ENCODE data around the gene SPATA32. TPM values are rescaled to one million over a fixed set of nuclear protein-coding genes. Genes with fewer than 3 reads are reported as not detected.

Gene SPATA32
- total RNA-seq, 1 donor from 2014 or later, result not detected

DNA sequence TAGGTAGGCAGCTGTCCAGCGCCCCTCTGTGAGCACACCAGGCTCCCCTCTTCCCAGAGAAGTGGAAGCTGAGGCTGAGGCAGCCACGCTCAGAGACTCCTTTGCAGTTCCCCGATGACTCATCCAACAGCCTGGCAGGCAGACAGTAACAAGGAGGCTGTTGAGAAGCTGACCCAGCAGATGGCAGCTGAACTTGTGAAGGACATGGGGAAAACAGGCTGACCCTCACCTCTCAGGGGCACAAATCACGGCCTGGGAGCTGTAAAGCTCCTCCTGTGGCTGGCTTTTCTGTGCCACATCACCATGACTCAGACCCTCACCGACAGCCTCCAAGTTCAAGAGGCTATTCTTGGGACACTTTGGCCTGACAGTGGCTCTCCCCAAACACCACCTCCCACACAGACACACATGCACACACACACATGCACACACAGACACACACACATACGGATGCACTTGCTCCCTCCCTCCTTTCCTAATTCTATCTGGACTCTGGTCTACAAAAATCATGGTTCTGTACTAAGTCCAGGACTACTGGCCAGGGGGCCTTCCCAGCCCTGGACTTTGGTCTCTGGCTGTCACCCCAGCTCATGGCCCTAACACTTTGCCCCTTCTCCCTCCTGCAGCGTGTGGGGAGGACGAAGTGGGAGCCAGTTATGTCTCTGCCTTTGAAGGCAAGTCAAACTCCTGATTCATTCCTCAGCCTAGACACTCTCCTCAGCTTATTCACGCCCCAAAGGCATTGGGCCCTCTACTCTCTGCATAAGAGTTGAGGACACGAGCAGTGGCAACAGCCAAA is 31.7 kb upstream of the SPATA32 start:
- Mint-ChIP-seq H3K36me3 (ENCODE audit: unreplicated experiment) (no peaks in the 10 kb centered on the region), H3K27ac (ENCODE audit: unreplicated experiment) (peak overlapping the region; percentile 92), H3K4me3 (ENCODE audit: unreplicated experiment) (no peak overlapping the region), H3K9me3 (ENCODE audit: unreplicated experiment) (peaks cover 5% of the 10 kb centered on the region), H3K27me3 (ENCODE audit: unreplicated experiment) (peaks cover 2% of the 10 kb centered on the region), H3K4me1 (ENCODE audit: low read depth, unreplicated experiment) (peaks cover 35% of the 10 kb centered on the region)
- peak; percentile 50 for DNase-seq
- TF ChIP-seq, protein P1, sequence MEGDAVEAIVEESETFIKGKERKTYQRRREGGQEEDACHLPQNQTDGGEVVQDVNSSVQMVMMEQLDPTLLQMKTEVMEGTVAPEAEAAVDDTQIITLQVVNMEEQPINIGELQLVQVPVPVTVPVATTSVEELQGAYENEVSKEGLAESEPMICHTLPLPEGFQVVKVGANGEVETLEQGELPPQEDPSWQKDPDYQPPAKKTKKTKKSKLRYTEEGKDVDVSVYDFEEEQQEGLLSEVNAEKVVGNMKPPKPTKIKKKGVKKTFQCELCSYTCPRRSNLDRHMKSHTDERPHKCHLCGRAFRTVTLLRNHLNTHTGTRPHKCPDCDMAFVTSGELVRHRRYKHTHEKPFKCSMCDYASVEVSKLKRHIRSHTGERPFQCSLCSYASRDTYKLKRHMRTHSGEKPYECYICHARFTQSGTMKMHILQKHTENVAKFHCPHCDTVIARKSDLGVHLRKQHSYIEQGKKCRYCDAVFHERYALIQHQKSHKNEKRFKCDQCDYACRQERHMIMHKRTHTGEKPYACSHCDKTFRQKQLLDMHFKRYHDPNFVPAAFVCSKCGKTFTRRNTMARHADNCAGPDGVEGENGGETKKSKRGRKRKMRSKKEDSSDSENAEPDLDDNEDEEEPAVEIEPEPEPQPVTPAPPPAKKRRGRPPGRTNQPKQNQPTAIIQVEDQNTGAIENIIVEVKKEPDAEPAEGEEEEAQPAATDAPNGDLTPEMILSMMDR (IDR thresholded peaks at IDR 0.05; ENCODE audit: partially characterized antibody, unreplicated experiment), result no peak

DNA sequence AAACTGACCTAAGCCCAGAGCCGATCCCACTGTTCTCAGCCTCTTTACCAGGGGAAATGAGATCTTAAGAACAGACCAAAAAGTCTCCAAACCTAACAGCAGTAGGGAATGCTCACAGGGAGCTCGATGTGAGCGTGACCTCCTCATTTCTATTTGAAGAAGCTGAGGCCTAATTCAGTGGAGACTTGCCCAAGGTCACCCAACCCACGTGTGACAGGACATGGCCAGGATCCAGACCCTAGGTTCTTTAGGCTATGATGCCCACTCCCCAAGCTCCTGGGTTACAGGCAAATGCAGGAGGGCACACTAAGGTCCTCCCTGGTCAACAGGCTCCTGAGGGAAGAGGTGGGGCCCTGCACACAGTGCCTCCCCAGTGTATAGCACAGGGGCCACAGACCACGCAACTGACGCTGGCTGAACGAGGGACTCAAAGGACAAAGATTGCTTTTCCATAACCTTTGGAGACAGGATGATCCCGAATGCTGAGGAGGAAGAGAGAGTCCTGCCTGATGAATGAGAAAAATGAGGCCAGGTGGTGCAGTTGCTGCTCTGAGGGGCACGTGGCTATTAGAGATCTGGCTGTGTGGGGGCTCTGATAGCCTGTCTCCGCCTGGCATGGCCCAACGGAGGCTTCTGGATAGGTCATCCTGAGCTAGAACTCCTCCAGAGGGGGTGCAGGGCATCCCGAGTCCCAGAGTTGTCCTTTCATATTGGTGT is 31.0 kb upstream of the SPATA32 start:
- H3K36me3 Mint-ChIP-seq (ENCODE audit: unreplicated experiment), result no peaks in the 10 kb centered on the region
- TF ChIP-seq, protein P1 (IDR thresholded peaks at IDR 0.05; ENCODE audit: partially characterized antibody, unreplicated experiment), result no peak
- peak overlapping the region; percentile 34 for H3K4me3 Mint-ChIP-seq (ENCODE audit: unreplicated experiment)
- H3K27ac Mint-ChIP-seq (ENCODE audit: unreplicated experiment), result peak overlapping the region; percentile 92
- H3K27me3 Mint-ChIP-seq (ENCODE audit: unreplicated experiment), result no peaks in the 10 kb centered on the region
- no peak for DNase-seq
- H3K9me3 Mint-ChIP-seq (ENCODE audit: unreplicated experiment), result peaks cover 5% of the 10 kb centered on the region
- peaks cover 30% of the 10 kb centered on the region for H3K4me1 Mint-ChIP-seq (ENCODE audit: low read depth, unreplicated experiment)

DNA sequence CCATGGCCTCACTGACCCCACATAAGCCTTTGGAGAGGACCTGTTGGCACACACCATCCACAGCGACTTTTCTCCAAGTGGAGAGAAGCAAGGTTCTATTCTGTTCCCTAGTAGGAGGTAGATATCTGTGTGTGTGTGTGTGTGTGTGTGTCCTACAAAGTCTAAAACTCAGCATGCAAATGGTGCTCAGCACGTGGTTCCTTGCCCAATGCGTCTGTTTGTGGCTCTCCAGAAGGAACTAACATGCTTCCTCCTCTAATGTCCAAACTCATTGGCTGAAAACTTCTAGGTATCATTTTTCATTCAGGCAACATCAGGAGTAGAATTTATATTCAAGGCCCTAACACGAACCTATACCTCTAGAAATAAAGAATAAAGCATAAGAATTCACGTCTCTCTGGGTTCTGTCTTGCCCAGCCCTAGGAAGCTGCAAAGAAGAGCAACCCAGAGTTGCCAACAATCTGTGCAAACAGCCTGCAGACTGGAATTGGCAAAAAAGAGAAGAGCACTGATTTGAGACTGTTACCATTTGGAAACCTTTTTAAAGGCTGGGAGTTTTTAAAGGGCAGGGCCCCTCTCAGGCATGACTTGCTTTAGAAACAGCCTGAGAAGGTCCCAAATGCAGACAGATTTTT is 29.4 kb upstream of the SPATA32 start:
- TF ChIP-seq, protein P1 (IDR thresholded peaks at IDR 0.05; ENCODE audit: partially characterized antibody, unreplicated experiment), result no peak
- no peak overlapping the region for H3K4me3 Mint-ChIP-seq (ENCODE audit: unreplicated experiment)
- H3K9me3 Mint-ChIP-seq (ENCODE audit: unreplicated experiment), result peaks cover 6% of the 10 kb centered on the region
- no peaks in the 10 kb centered on the region for H3K27me3 Mint-ChIP-seq (ENCODE audit: unreplicated experiment)
- no peak for DNase-seq
- peak overlapping the region; percentile 2 for H3K27ac Mint-ChIP-seq (ENCODE audit: unreplicated experiment)
- H3K4me1 Mint-ChIP-seq (ENCODE audit: low read depth, unreplicated experiment), result peaks cover 32% of the 10 kb centered on the region
- H3K36me3 Mint-ChIP-seq (ENCODE audit: unreplicated experiment), result no peaks in the 10 kb centered on the region

DNA sequence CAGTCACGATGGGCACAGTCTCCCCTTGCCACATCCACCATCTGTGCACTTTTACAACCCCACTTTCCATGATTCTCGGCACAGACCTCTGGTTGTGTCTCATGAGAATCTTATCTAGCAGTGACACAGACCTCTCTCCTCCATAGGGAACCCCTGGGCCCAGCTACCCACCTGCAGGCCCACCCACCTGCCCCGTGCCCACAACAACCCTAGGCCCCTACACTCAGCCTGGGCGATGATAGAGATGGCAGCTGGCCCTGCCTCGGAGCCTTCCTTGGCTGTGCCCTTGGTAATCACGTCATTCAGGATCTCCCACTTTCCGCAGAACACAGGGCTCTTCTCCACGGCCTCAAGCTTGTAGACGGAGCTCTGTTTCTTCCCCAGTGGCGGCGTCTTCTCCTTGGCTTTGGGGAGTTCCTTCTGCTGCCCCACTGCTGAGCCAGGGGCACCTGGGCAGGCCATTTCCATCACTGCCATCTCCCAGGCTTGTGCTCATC is 28.4 kb upstream of the SPATA32 start:
- TF ChIP-seq, protein P1 (IDR thresholded peaks at IDR 0.05; ENCODE audit: partially characterized antibody, unreplicated experiment), result no peak
- no peak for DNase-seq
- Mint-ChIP-seq H3K4me3 (ENCODE audit: unreplicated experiment) (peak overlapping the region; percentile 21), H3K4me1 (ENCODE audit: low read depth, unreplicated experiment) (peaks cover 32% of the 10 kb centered on the region), H3K9me3 (ENCODE audit: unreplicated experiment) (peaks cover 6% of the 10 kb centered on the region), H3K27ac (ENCODE audit: unreplicated experiment) (no peak overlapping the region), H3K36me3 (ENCODE audit: unreplicated experiment) (no peaks in the 10 kb centered on the region), H3K27me3 (ENCODE audit: unreplicated experiment) (peaks cover under 1% of the 10 kb centered on the region)

Measured in glutamatergic neuron (in vitro differentiated cells).